A549 treated with CpdA at 1 μM for 4 hours (cell line): Measurements from ENCODE around the gene NUDT16L1. TPM values are rescaled to one million over a fixed set of nuclear protein-coding genes. Genes with fewer than 3 reads are reported as not detected.

Experiments used
- total RNA-seq: library from RNA; stranded (reverse); fragments of 200-300 nt; extraction: Qiagen RNA extraction; gene quantifications from 5 replicates; pipeline ENCODE4 v1.2.3, GENCODE V29; 2022; ENCODE audit warnings: low read depth

NUDT16L1 gene
- total RNA-seq = 17.3 to 25.2 TPM (median 24.0 TPM) in 5 replicates

DNA sequence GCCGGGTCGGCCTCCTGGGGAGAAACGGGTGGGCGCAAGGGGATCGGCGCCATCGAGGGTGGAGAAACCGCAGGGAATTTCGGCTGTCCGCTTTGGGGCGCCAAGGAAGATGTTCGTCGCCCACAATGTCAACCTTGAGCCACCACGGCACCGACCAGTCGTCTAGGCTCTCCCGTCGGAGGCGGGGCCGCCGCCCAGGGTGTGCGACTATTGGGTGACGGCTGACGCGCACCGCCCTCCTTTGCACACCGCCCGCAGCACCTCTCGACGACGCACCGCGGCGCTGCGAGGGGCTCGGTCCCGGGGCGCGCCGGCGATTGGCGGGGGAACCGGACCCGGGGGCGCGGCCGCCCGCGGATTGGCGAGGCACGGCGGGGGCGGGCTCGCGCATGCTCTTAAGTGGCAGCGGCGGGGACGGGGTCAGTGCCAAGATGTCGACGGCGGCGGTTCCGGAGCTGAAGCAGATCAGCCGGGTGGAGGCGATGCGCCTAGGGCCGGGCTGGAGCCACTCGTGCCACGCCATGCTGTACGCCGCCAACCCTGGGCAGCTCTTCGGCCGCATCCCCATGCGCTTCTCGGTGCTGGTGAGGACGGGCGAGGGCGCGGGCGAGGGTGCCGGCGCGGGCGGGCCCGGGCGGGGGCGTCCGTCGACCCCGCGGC is at the start of gene NUDT16L1:
TSS of gene NUDT16L1 (plus strand) at position 267 of the 660 bp plus-strand sequence. CDS start at position 432, 165 bp downstream.

DNA sequence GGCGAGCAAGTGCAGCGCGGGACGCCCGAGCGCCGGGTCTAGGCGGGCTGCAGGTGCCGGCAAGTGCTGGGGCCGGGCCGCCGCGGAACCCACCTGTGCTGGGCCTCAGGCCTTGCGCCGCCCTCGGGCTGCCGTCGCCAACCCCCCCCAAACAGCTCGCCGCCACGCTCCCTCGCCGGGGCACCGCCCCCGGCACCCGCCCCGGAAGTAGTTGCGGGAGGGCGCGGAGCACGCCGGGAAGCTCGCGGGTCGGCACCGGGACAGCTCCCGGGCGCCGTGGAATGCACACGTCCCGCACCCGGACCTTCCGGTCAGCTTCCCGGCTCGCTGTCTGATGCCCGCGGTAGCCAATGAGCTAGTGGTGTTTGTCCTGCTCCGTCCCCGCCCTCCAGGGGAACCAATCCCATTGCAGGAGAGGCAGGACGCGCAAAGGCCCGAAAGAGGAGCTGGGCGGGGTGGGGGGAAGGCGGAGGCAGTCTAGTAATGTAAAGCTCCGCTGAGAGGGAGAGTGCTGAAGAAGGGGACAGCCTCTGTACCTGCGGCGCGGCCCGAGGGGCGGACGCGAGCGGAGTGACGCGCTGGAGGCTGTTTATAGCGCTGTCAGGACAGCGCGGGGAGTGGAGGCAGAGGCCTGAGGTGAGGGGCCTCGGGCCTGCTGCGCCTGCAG is 40.8 kb downstream of the NUDT16L1 start, which contains the start of the genes ANKS3 and DNAAF8:
TSS of gene ANKS3 (minus strand) at position 209 of the 667 bp plus-strand sequence. CDS start 4,122 bp downstream, outside the sequence.
TSS of gene DNAAF8 (plus strand) at position 475 of the 667 bp plus-strand sequence. CDS start 1,978 bp downstream, outside the sequence.

Other genes with a start within 250 kb of the NUDT16L1 start
- gene NMRAL1, start 218.9 kb upstream of the NUDT16L1 start, total RNA-seq = 43.2 to 45.5 TPM (median 44.5 TPM) in 5 replicates
- gene HMOX2, start 217.2 kb upstream of the NUDT16L1 start, total RNA-seq = 46.9 to 59.6 TPM (median 55.7 TPM) in 5 replicates
- 9.0 to 12.2 TPM (median 11.4 TPM) in 5 replicates for gene CDIP1, start 154.8 kb upstream of the NUDT16L1 start, total RNA-seq
- not detected in 5 replicates for gene C16orf96, start 137.2 kb upstream of the NUDT16L1 start, total RNA-seq
- gene UBALD1, start 78.7 kb upstream of the NUDT16L1 start, total RNA-seq = 36.2 to 64.0 TPM (median 59.9 TPM) in 5 replicates
- 37.4 to 44.5 TPM (median 39.1 TPM) in 5 replicates for gene MGRN1, start 68.7 kb upstream of the NUDT16L1 start, total RNA-seq
- gene ANKS3, start 40.7 kb downstream of the NUDT16L1 start, total RNA-seq = 21.0 to 28.3 TPM (median 26.5 TPM) in 5 replicates
- gene DNAAF8, start 41.0 kb downstream of the NUDT16L1 start, total RNA-seq = 1.3 to 2.3 TPM (median 2.0 TPM) in 5 replicates
- gene ZNF500, start 73.6 kb downstream of the NUDT16L1 start, total RNA-seq = 7.4 to 10.0 TPM (median 8.3 TPM) in 5 replicates
- not detected in 5 replicates for gene SEPTIN12, start 94.8 kb downstream of the NUDT16L1 start, total RNA-seq
- gene SMIM22, start 101.8 kb downstream of the NUDT16L1 start, total RNA-seq = not detected in 5 replicates
- gene ROGDI, start 109.1 kb downstream of the NUDT16L1 start, total RNA-seq = 9.8 to 13.9 TPM (median 12.9 TPM) in 5 replicates
- 40.2 to 49.2 TPM (median 44.3 TPM) in 5 replicates for gene GLYR1, start 153.7 kb downstream of the NUDT16L1 start, total RNA-seq
- 26.4 to 29.5 TPM (median 29.3 TPM) in 5 replicates for gene UBN1, start 153.9 kb downstream of the NUDT16L1 start, total RNA-seq
- 2.4 to 2.5 TPM (median 2.4 TPM) in 5 replicates for gene PPL, start 243.6 kb downstream of the NUDT16L1 start, total RNA-seq